Mesothelial cell of epicardium (in vitro differentiated cells): ENCODE results near the gene COL4A1. TPM values are rescaled to one million over a fixed set of nuclear protein-coding genes. Genes with fewer than 3 reads are reported as not detected.

Experiments
- DNase-seq, 2 experiments: peaks; one replicate each; pipeline ENCODE4 v3.0.0; 2021; ENCODE audit warnings: low spot score in 2 of 2; ENCODE audit not compliant: unreplicated experiment in 2 of 2
- H3K27ac Mint-ChIP-seq: 2 replicates; pipeline ENCODE4 v1.8.0; 2021; ENCODE audit warnings: mixed read lengths
- H3K27me3 Mint-ChIP-seq: 2 replicates; pipeline ENCODE4 v1.8.0; 2021; ENCODE audit warnings: low read depth, mixed read lengths
- H3K36me3 Mint-ChIP-seq: 2 replicates; pipeline ENCODE4 v1.8.0; 2021; ENCODE audit warnings: mixed read lengths
- H3K4me1 Mint-ChIP-seq: 2 replicates; pipeline ENCODE4 v1.8.0; 2021; ENCODE audit warnings: mixed read lengths
- H3K4me3 Mint-ChIP-seq: 2 replicates; pipeline ENCODE4 v1.8.0; 2021; ENCODE audit warnings: mild to moderate bottlenecking, moderate library complexity, mixed read lengths
- H3K9me3 Mint-ChIP-seq: 2 replicates; pipeline ENCODE4 v1.8.0; 2021; ENCODE audit warnings: mixed read lengths
- total RNA-seq: library from RNA; stranded (reverse); gene quantifications from 3 replicates; pipeline ENCODE4 v1.2.1, GENCODE V29; 2021
- TF ChIP-seq, protein P1 (sequence below): fragments of 200-600 bp; sonication (generic); IDR thresholded peaks from one replicate; pipeline ENCODE4 v1.5.0; 2021; ENCODE audit warnings: antibody characterized with exemption; ENCODE audit not compliant: unreplicated experiment

The COL4A1 gene
- total RNA-seq, 1 donor from 2014 or later: 362 TPM

DNA sequence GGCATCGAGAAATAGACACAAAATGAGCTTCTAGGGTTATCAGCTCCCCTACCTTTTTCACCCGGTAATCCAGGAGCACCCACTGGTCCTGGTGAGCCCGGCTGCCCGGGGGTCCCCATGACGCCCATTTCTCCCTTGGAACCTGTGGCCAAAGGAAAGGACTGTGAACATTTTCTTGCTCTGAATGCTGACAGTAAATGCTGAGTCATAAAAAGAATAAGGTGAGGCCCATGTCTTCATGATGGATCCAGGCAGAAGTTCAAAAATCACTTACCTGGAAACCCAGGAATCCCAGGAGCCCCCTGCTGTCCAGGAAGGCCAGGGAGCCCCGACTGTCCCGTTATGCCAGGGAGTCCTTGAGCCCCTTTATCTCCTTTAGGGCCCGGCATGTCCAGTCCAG is 129.2 kb downstream of the COL4A1 start:
- H3K27ac Mint-ChIP-seq: no peak overlapping the region

DNA sequence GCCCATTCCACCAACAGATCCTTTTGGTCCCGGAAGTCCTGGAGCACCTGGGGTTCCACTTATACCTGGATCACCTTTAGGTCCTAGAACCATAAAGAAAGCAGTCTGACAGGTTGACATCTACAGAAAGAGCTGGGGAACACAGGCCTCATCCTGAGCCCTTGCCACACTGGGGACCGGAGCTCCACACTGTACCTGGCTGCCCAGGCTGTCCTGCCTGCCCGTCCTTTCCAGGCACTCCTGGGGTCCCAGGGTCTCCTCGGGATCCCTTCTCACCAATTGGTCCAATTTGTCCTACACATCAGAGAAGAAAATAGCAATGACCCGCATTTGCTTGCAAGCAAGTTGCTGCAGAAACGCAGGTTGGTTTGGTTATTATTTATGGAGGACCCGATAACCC is 130.5 kb downstream of the COL4A1 start:
- no peak for DNase-seq
- Mint-ChIP-seq H3K4me1 (peaks cover 13% of the 10 kb centered on the region), H3K9me3 (peaks cover 7% of the 10 kb centered on the region), H3K36me3 (peaks cover 66% of the 10 kb centered on the region), H3K27me3 (no peaks in the 10 kb centered on the region), H3K4me3 (no peak overlapping the region), H3K27ac (no peak overlapping the region)
- TF ChIP-seq, protein P1, sequence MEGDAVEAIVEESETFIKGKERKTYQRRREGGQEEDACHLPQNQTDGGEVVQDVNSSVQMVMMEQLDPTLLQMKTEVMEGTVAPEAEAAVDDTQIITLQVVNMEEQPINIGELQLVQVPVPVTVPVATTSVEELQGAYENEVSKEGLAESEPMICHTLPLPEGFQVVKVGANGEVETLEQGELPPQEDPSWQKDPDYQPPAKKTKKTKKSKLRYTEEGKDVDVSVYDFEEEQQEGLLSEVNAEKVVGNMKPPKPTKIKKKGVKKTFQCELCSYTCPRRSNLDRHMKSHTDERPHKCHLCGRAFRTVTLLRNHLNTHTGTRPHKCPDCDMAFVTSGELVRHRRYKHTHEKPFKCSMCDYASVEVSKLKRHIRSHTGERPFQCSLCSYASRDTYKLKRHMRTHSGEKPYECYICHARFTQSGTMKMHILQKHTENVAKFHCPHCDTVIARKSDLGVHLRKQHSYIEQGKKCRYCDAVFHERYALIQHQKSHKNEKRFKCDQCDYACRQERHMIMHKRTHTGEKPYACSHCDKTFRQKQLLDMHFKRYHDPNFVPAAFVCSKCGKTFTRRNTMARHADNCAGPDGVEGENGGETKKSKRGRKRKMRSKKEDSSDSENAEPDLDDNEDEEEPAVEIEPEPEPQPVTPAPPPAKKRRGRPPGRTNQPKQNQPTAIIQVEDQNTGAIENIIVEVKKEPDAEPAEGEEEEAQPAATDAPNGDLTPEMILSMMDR: no peak

More for the DNA sequence above, 129.2 kb downstream of the COL4A1 start:
- no peaks in the 10 kb centered on the region for H3K27me3 Mint-ChIP-seq
- peaks cover 62% of the 10 kb centered on the region for H3K36me3 Mint-ChIP-seq
- peaks cover 13% of the 10 kb centered on the region for H3K4me1 Mint-ChIP-seq
- DNase-seq: no peak
- no peak overlapping the region for H3K4me3 Mint-ChIP-seq
- TF ChIP-seq, protein P1: no peak
- peaks cover 7% of the 10 kb centered on the region for H3K9me3 Mint-ChIP-seq

DNA sequence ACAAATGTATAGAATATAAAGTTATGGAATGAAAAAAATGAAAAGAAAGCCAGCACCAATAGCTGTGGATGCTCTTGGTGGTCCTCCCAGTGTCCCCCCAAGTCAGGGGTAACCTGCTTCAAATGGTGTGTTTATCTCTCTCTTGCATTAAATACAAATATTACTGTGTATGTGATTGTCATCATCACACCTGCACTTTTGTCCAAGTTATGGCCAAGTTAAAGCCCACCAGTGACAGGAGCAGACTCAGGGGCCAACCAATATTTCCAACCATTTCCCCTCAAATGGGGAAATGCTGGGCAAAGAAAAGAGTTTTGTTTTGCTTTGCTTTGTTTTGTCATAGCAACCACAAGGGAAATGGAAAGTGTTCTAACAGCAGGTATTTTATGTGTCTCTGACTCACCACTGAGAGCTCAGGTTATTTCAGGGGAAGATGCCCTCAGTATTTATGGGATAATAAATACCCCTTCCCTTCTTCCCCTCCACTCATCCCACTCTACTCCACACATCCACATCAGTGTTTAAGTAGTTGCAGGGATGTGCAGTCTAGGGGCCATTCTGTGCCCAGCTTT is 133.6 kb downstream of the COL4A1 start:
- DNase-seq: no peak
- peaks cover 60% of the 10 kb centered on the region for H3K36me3 Mint-ChIP-seq
- no peak overlapping the region for H3K4me3 Mint-ChIP-seq
- peaks cover 7% of the 10 kb centered on the region for H3K9me3 Mint-ChIP-seq
- peaks cover 3% of the 10 kb centered on the region for H3K4me1 Mint-ChIP-seq
- no peak overlapping the region for H3K27ac Mint-ChIP-seq
- TF ChIP-seq, protein P1: no peak
- no peaks in the 10 kb centered on the region for H3K27me3 Mint-ChIP-seq

DNA sequence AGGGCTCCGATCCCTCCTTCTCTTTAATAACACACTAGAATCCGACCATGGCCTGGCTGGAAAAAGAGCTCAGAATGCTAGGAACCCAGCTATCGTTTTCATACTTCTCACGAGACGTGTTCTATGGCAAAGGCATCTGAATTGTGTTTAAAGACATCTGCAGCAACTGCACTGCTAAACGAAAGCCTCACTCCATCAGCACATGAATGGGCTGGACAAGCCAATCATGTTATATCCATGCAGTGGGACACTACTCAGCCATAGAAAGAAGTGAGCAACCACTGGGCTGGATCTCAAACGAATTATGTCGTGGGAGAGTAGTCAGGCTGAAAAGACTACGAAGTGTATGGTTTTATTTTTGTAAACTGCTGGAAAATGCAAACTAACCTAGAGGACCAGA is 136.1 kb downstream of the COL4A1 start:
- Mint-ChIP-seq H3K9me3 (peaks cover 7% of the 10 kb centered on the region), H3K36me3 (peaks cover 48% of the 10 kb centered on the region), H3K27me3 (no peaks in the 10 kb centered on the region), H3K4me3 (no peak overlapping the region), H3K27ac (no peak overlapping the region), H3K4me1 (peaks cover 2% of the 10 kb centered on the region)
- no peak for DNase-seq
- TF ChIP-seq, protein P1: no peak

DNA sequence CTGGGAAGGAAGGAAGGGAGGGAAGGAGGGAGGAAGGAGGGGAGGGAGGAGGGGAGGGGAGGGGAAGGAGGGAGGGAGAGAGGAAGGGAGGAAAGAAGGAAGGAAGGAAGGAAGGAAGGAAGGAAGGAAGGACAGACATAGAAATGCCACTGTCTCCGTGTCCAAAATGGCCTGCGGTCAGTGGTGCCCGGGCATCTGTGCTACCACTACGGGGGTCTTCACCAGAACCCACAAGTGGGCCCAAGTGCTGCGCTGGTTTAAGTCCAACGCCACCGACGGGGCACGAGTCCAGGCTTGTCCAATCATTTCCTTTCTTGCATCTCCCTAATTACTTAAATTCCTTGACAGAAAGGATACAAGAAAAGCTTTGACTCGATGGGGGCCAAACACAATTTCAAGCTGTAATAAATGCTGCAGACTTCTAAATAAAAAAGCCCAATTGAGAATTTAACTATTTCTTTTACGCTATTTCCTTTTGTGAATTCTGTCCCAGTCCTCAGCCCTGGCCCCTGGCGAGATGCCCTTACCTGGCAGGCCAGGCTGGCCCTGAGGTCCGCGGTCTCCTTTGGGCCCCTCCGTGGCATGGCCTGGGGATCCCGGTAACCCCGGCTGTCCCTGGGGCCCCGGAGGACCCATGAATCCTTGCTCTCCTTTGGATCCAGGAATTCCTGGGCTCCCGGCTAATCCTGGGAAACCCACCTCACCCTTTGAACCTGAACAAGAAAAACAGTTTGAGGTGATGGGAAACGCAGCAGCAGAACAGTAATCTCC is 136.8 kb downstream of the COL4A1 start:
- Mint-ChIP-seq H3K4me1 (peaks cover 6% of the 10 kb centered on the region), H3K27ac (no peak overlapping the region), H3K27me3 (no peaks in the 10 kb centered on the region), H3K9me3 (peaks cover 7% of the 10 kb centered on the region), H3K36me3 (peaks cover 41% of the 10 kb centered on the region), H3K4me3 (no peak overlapping the region)
- no peak for DNase-seq
- TF ChIP-seq, protein P1: no peak
